Measurements from ENCODE around the gene YY1. TPM values are rescaled to one million over a fixed set of nuclear protein-coding genes. Genes with fewer than 3 reads are reported as not detected.

Gene YY1
- total and polyA plus RNA-seq, 2 of the 8 experiments (the other 6 are each of a cell fraction or from before 2014, with no cell fraction given): 26.4 to 106 TPM

DNA sequence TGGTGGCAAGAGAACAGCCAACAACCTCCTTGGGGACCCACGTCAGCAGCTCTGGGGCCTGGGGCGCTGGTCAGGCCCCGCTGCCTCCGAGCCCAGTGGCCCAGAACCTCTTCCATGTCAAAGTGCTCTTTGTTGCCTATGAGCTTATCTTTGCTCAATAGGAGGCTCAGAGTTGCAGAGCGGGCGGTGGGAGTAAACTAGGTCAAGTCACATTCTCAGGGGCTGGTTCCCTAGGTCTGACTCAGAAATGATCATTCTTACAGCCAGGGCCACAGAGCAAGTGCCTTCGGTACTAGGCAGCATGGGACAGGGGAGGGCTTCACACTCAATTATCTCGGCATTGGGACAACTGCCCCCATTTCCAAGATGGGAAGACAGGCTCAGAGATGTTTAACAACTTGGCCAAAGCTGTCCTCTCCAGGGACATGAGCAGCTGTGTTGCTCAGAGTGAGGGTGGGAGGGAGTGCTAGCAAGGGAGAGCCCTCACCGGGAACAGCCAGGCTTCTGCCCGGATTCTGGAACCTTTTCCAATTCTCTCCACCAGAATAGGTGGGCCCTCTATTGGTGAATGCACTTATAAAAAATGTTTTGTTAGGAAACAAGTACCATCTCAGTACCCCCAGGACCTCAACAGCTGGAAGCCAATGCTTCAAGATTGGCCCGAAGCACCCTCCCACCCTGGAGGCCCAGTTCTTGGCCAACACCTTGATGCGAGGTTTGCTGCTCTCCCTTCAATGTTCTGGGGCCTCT, 55.4 kb downstream of the YY1 start (continued):
- no peak for TF ChIP-seq CBX5 (IDR thresholded peaks at IDR 0.05; ENCODE audit: low read depth, low read length)
- no peak for TF ChIP-seq JUN (IDR thresholded peaks at IDR 0.05; ENCODE audit: low read depth, low read length)
- no peak for TF ChIP-seq PHF8 (conservative IDR thresholded peaks at IDR 0.05; ENCODE audit: low read depth, low read length)
- no peak for TF ChIP-seq CTCF (IDR thresholded peaks at IDR 0.05; ENCODE audit: control extremely low read depth in 1 of 3, insufficient read depth in 1 of 3, low read depth in 1 of 3, low read length in 3 of 3)
- no peak for TF ChIP-seq TAF7 (optimal IDR thresholded peaks at IDR 0.05; ENCODE audit: borderline replicate concordance, low read depth, low read length)
